Glutamatergic neuron (in vitro differentiated cells): ENCODE data around the gene USP40. TPM values are rescaled to one million over a fixed set of nuclear protein-coding genes. Genes with fewer than 3 reads are reported as not detected.
A peak's percentile ranks its signal among the peaks of the same experiment; 100 is the strongest.

ENCODE experiments used
- DNase-seq: peaks from one replicate; pipeline ENCODE4 v3.0.0; 2022
- H3K27ac Mint-ChIP-seq: one replicate; pipeline ENCODE4 v1.8.0; 2020; ENCODE audit warnings: mild to moderate bottlenecking, mixed read lengths, inconsistent platforms; ENCODE audit not compliant: unreplicated experiment
- H3K27me3 Mint-ChIP-seq: one replicate; pipeline ENCODE4 v1.8.0; 2020; ENCODE audit warnings: mild to moderate bottlenecking, moderate library complexity, mixed read lengths, inconsistent platforms; ENCODE audit not compliant: unreplicated experiment
- H3K36me3 Mint-ChIP-seq: one replicate; pipeline ENCODE4 v1.8.0; 2020; ENCODE audit warnings: mild to moderate bottlenecking, mixed read lengths, inconsistent platforms; ENCODE audit not compliant: unreplicated experiment
- H3K4me1 Mint-ChIP-seq: one replicate; pipeline ENCODE4 v1.8.0; 2020; ENCODE audit warnings: mild to moderate bottlenecking, low read depth, mixed read lengths, inconsistent platforms; ENCODE audit not compliant: unreplicated experiment
- H3K4me3 Mint-ChIP-seq: one replicate; pipeline ENCODE4 v1.8.0; 2020; ENCODE audit warnings: mild to moderate bottlenecking, mixed read lengths, inconsistent platforms; ENCODE audit not compliant: unreplicated experiment
- H3K9me3 Mint-ChIP-seq: one replicate; pipeline ENCODE4 v1.8.0; 2020; ENCODE audit warnings: mild to moderate bottlenecking, moderate library complexity, mixed read lengths, inconsistent platforms; ENCODE audit not compliant: unreplicated experiment
- CTCF ChIP-seq: fragments of 200-600 bp; sonication (generic); IDR thresholded peaks from one replicate; pipeline ENCODE4 v1.5.0; 2021; ENCODE audit not compliant: partially characterized antibody, unreplicated experiment
- total RNA-seq: library from RNA; stranded (reverse); fragmentation: NEBNext Ultra II Directional; extraction: Animal tissue kit (Norgen Biotek cat#: 25700); gene quantifications from one replicate; pipeline ENCODE4 v1.2.1, GENCODE V29; 2021; ENCODE audit not compliant: unreplicated experiment

The USP40 gene
- total RNA-seq, 1 donor from 2014 or later = 21.8 TPM

GRCh38 chr2:233430651-233431050, 135.9 kb downstream of the USP40 start:
- no peak overlapping the region for H3K27ac Mint-ChIP-seq

GRCh38 chr2:233430081-233430480, 136.5 kb downstream of the USP40 start:
- H3K4me1 Mint-ChIP-seq = peaks cover 14% of the 10 kb centered on the region
- no peak for TF ChIP-seq CTCF
- no peaks in the 10 kb centered on the region for H3K36me3 Mint-ChIP-seq
- no peaks in the 10 kb centered on the region for H3K27me3 Mint-ChIP-seq
- H3K4me3 Mint-ChIP-seq = peak overlapping the region; percentile 50
- DNase-seq = no peak
- no peak overlapping the region for H3K27ac Mint-ChIP-seq
- peaks cover 3% of the 10 kb centered on the region for H3K9me3 Mint-ChIP-seq

More at GRCh38 chr2:233430651-233431050, 135.9 kb downstream of the USP40 start:
- Mint-ChIP-seq H3K4me3 (no peak overlapping the region), H3K4me1 (peaks cover 14% of the 10 kb centered on the region), H3K36me3 (no peaks in the 10 kb centered on the region), H3K27me3 (no peaks in the 10 kb centered on the region), H3K9me3 (peaks cover 3% of the 10 kb centered on the region)
- no peak for DNase-seq
- no peak for TF ChIP-seq CTCF

- H3K9me3 Mint-ChIP-seq = peaks cover 3% of the 10 kb centered on the region
- H3K36me3 Mint-ChIP-seq = no peaks in the 10 kb centered on the region
- peaks cover 14% of the 10 kb centered on the region for H3K4me1 Mint-ChIP-seq
- H3K27ac Mint-ChIP-seq = peak overlapping the region; percentile 64
- DNase-seq = no peak
- peak overlapping the region; percentile 50 for H3K4me3 Mint-ChIP-seq
- H3K27me3 Mint-ChIP-seq = no peaks in the 10 kb centered on the region
- no peak for TF ChIP-seq CTCF
These were observed 137.2 kb downstream of the USP40 start for GRCh38 chr2:233429175-233429897.

GRCh38 chr2:233428438-233428837, 138.1 kb downstream of the USP40 start:
- no peak for TF ChIP-seq CTCF
- Mint-ChIP-seq H3K4me3 (no peak overlapping the region), H3K27me3 (no peaks in the 10 kb centered on the region), H3K4me1 (peaks cover 14% of the 10 kb centered on the region), H3K9me3 (peaks cover 3% of the 10 kb centered on the region), H3K27ac (no peak overlapping the region), H3K36me3 (no peaks in the 10 kb centered on the region)
- DNase-seq = no peak

GRCh38 chr2:233428008-233428407, 138.6 kb downstream of the USP40 start:
- H3K9me3 Mint-ChIP-seq = peaks cover 3% of the 10 kb centered on the region
- no peaks in the 10 kb centered on the region for H3K27me3 Mint-ChIP-seq
- H3K27ac Mint-ChIP-seq = no peak overlapping the region
- TF ChIP-seq CTCF = no peak
- H3K36me3 Mint-ChIP-seq = no peaks in the 10 kb centered on the region
- H3K4me3 Mint-ChIP-seq = no peak overlapping the region
- DNase-seq = no peak
- H3K4me1 Mint-ChIP-seq = peaks cover 14% of the 10 kb centered on the region
